A549 (cell line): ENCODE measurements around the gene DUOX2. TPM values are rescaled to one million over a fixed set of nuclear protein-coding genes. Genes with fewer than 3 reads are reported as not detected.

ENCODE experiments used
- ATAC-seq, 2 experiments: fragments of 200-7000 bp in 1 of 2; fragments of >200 bp in 1 of 2; cut with Nextera tagmentation in 1 of 2; cut with Tn5 transposase in 1 of 2; 3 replicates each; pipeline versions ENCODE4 v1.8.0 to v1.9.1; 2018 to 2020; ENCODE audit warnings: mild to moderate bottlenecking in 1 of 2, moderate library complexity in 1 of 2
- CTCF ChIA-PET: fragments of 300-600 bp; sonication (Branson Sonifier 250); formaldehyde crosslinking; extraction: SDS; loops from one replicate; lab custom pipeline; 2021; ENCODE audit warnings: antibody characterized with exemption, inconsistent platforms; lab: Yijun Ruan, JAX
- POLR2A ChIA-PET: fragments of 350-600 bp; formaldehyde crosslinking; extraction: SDS; loops from one replicate; lab custom pipeline; 2021; ENCODE audit warnings: antibody characterized with exemption, inconsistent platforms; lab: Yijun Ruan, JAX
- DNase-seq, 2 experiments: peaks; one replicate each; pipeline versions ENCODE4 v3.0.0 to v3.0.0-alpha.2; 2011 to 2016; ENCODE audit warnings: low read depth in 1 of 2, low spot score in 1 of 2
- FAIRE-seq: peaks from 2 replicates; lab custom pipeline; 2011; peaks lifted over from hg19 to GRCh38; lab: Jason Lieb, UNC
- H3K27ac ChIP-seq, 2 experiments: fragments of >200 bp; sonication (Bioruptor Twin); formaldehyde crosslinking; 3 replicates each; pipeline ENCODE4 v1.5.1; 2016 to 2017
- H3K4me1 ChIP-seq: fragments of >200 bp; sonication (Bioruptor Twin); formaldehyde crosslinking; 3 replicates; pipeline ENCODE4 v1.6.1; 2016
- H3K4me2 ChIP-seq: fragments of >200 bp; sonication (Bioruptor Twin); formaldehyde crosslinking; 3 replicates; pipeline ENCODE4 v1.6.1; 2016
- H3K4me3 ChIP-seq: fragments of >200 bp; sonication (Bioruptor Twin); formaldehyde crosslinking; 3 replicates; pipeline ENCODE4 v1.5.1; 2016
- H3K9me3 ChIP-seq: fragments of >200 bp; sonication (Bioruptor Twin); formaldehyde crosslinking; 3 replicates; pipeline ENCODE4 v1.6.1; 2016
- ATOH8 ChIP-seq: fragments of 250-450 bp; sonication (Bioruptor Pico); IDR thresholded peaks from 2 replicates; pipeline ENCODE4 v1.5.0; 2020; ENCODE audit warnings: low read depth, mild to moderate bottlenecking, moderate library complexity
- BHLHE40 ChIP-seq: IDR thresholded peaks from 2 replicates; pipeline ENCODE4 v1.6.1; 2012; ENCODE audit warnings: low read depth, low read length, inconsistent platforms
- CBX8 ChIP-seq: fragments of 200-600 bp; sonication (generic); IDR thresholded peaks from 2 replicates; pipeline ENCODE4 v1.6.1; 2016
- CTCF ChIP-seq: fragments of >200 bp; sonication (Bioruptor Twin); formaldehyde crosslinking; IDR thresholded peaks from 3 replicates; pipeline ENCODE4 v1.5.1; 2016
- E2F6 ChIP-seq: IDR thresholded peaks from 2 replicates; pipeline ENCODE4 v1.6.1; 2012; ENCODE audit warnings: low read depth, borderline replicate concordance
- ELK1 ChIP-seq: fragments of 150-350 bp; IDR thresholded peaks from 2 replicates; pipeline ENCODE4 v1.6.1; 2014; ENCODE audit warnings: low read depth, mild to moderate bottlenecking, low read length
- ESRRA ChIP-seq: fragments of 150-350 bp; IDR thresholded peaks from 2 replicates; pipeline ENCODE4 v1.6.1; 2014; ENCODE audit warnings: mild to moderate bottlenecking, low read length, borderline replicate concordance
- FOSL2 ChIP-seq, 2 experiments: fragments of 450-650 bp in 1 of 2; fragments of >200 bp in 1 of 2; sonication (Bioruptor Twin) in 1 of 2; formaldehyde crosslinking; IDR thresholded peaks; 2 replicates each; pipeline versions ENCODE4 v1.5.0 to v1.6.1; 2016 to 2020; ENCODE audit warnings: mild to moderate bottlenecking in 1 of 2, moderate library complexity in 1 of 2
- HES2 ChIP-seq: fragments of >200 bp; sonication (Bioruptor Twin); formaldehyde crosslinking; IDR thresholded peaks from 2 replicates; pipeline ENCODE4 v1.6.1; 2016
- HOXA7 ChIP-seq: fragments of 250-450 bp; sonication (Bioruptor Pico); IDR thresholded peaks from 2 replicates; pipeline ENCODE4 v1.5.0; 2020; ENCODE audit warnings: mild to moderate bottlenecking, moderate library complexity
- HOXB5 ChIP-seq: fragments of 250-450 bp; sonication (Bioruptor Pico); IDR thresholded peaks from 2 replicates; pipeline ENCODE4 v1.5.0; 2020; ENCODE audit warnings: mild to moderate bottlenecking, moderate library complexity
- JUN ChIP-seq, 2 experiments: fragments of >200 bp; sonication (Bioruptor Twin); formaldehyde crosslinking; IDR thresholded peaks; 2 replicates in 1 of 2; 3 replicates in 1 of 2; pipeline ENCODE4 v1.6.1; 2016 to 2017
- NR3C1 ChIP-seq: fragments of >200 bp; sonication (Bioruptor Twin); formaldehyde crosslinking; IDR thresholded peaks from 3 replicates; pipeline ENCODE4 v1.6.1; 2017
- PBX3 ChIP-seq: IDR thresholded peaks from 2 replicates; pipeline ENCODE4 v1.6.1; 2012
- POLR2A ChIP-seq: IDR thresholded peaks from 2 replicates; pipeline ENCODE4 v1.6.1; 2012; ENCODE audit warnings: mild to moderate bottlenecking, low read length
- POLR2AphosphoS2 ChIP-seq: conservative IDR thresholded peaks from 2 replicates; pipeline ENCODE4 v1.6.1; 2012; ENCODE audit warnings: low read length, improper control_type of control experiment, inconsistent platforms
- RNF2 ChIP-seq: fragments of 200-600 bp; sonication (generic); IDR thresholded peaks from 2 replicates; pipeline ENCODE4 v1.6.1; 2016; ENCODE audit warnings: low read depth, mild to moderate bottlenecking, antibody characterized with exemption, moderate library complexity, borderline replicate concordance
- SREBF2 ChIP-seq: fragments of 450-650 bp; IDR thresholded peaks from 2 replicates; pipeline ENCODE4 v1.6.1; 2014; ENCODE audit warnings: mild to moderate bottlenecking, moderate library complexity
- whole genome bisulfite sequencing: methylation state at CpG from one replicate; pipeline ENCODE4 v1.1.6; 2017; ENCODE audit errors: missing lambda C conversion rate; 5-methylcytosine and 5-hydroxymethylcytosine counted together
- polyA plus RNA-seq, 4 experiments: library from polyadenylated mRNA; depleted of rRNA in 3 of 4; stranded (reverse); fragments of >200 nt; fragmentation: RNase III in 1 of 4; extraction: RNeasy Plus Mini Kit Qiagen cat#74134 plus additional on column Dnase treatment in 1 of 4; gene quantifications; 2 replicates in 3 of 4; 3 replicates in 1 of 4; pipeline ENCODE4 v1.2.3, GENCODE V29; 2011 to 2017

Gene DUOX2
- polyA plus RNA-seq, 2 of the 4 experiments (the other 2 are of a cell fraction) = 0.05 to 0.06 TPM

GRCh38 chr15:45143056-45143455, 29.1 kb upstream of the DUOX2 start:
- 60% methylated on average over 2 of the region's 7 CpGs for WGBS
- DNase-seq (no peak), FAIRE-seq (no peak), ATAC-seq (no peak)
- Histone ChIP-seq H3K27ac (no peak overlapping the region), H3K4me1 (no peaks in the 10 kb centered on the region), H3K9me3 (no peaks in the 10 kb centered on the region), H3K4me2 (no peak overlapping the region), H3K4me3 (no peak overlapping the region)
- POLR2A ChIA-PET = interaction anchor here (0.5 kb wide), 1 partner anchor 12 kb away, joined by 3 read pairs; no protein-coding TSS in a partner anchor
- TF ChIP-seq ATOH8 (CRISPR knock-in tag) = no peak
- no peak for TF ChIP-seq POLR2A
- CTCF ChIA-PET = interaction anchor here (1.3 kb wide), 1 partner anchor 25 kb away, joined by 3 read pairs; no protein-coding TSS in a partner anchor

GRCh38 chr15:45141386-45141785, 27.4 kb upstream of the DUOX2 start:
- H3K4me2 ChIP-seq = no peak overlapping the region
- H3K4me1 ChIP-seq = no peaks in the 10 kb centered on the region
- no peak overlapping the region for H3K4me3 ChIP-seq
- WGBS = 54% methylated on average over 3 of the region's 5 CpGs
- no peak overlapping the region for H3K27ac ChIP-seq
- no peak for FAIRE-seq
- H3K9me3 ChIP-seq = no peaks in the 10 kb centered on the region
- no peak for ATAC-seq
- POLR2A ChIA-PET = no interaction called here
- DNase-seq = no peak
- CTCF ChIA-PET = interaction anchor here (1.1 to 2.4 kb wide), 2 partner anchors 14 to 21 kb away, joined by 5 to 6 read pairs; no protein-coding TSS in a partner anchor
- TF ChIP-seq ELK1 = no peak
- TF ChIP-seq SREBF2 = no peak
- no peak for TF ChIP-seq HES2
- TF ChIP-seq NR3C1 = no peak
- no peak for TF ChIP-seq FOSL2 (IDR thresholded peaks at IDR 0.05)
- TF ChIP-seq FOSL2 (CRISPR knock-in tag; IDR thresholded peaks at IDR 0.05) = no peak
- no peak for TF ChIP-seq CBX8
- no peak for TF ChIP-seq RNF2
- TF ChIP-seq BHLHE40 = no peak
- TF ChIP-seq HOXB5 = no peak

- POLR2A ChIA-PET = no interaction called here
Observed at GRCh38 chr15:45140557-45141250, 26.7 kb upstream of the DUOX2 start.

More at GRCh38 chr15:45140557-45141250, 26.7 kb upstream of the DUOX2 start:
- no peak for FAIRE-seq
- no peaks in the 10 kb centered on the region for H3K4me1 ChIP-seq
- no peaks in the 10 kb centered on the region for H3K9me3 ChIP-seq
- CTCF ChIA-PET = interaction anchor here (1.0 to 2.4 kb wide), 3 partner anchors 15 to 23 kb away, joined by 3 to 6 read pairs (median 5); no protein-coding TSS in a partner anchor
- no peak overlapping the region for H3K27ac ChIP-seq
- no peak overlapping the region for H3K4me3 ChIP-seq
- DNase-seq = no peak
- WGBS = 82% methylated on average over 4 of the region's 10 CpGs
- ATAC-seq = no peak
- TF ChIP-seq CTCF = no peak
- no peak for TF ChIP-seq JUN (IDR thresholded peaks at IDR 0.05)
- no peak for TF ChIP-seq HOXA7 (CRISPR knock-in tag)
- TF ChIP-seq POLR2A = no peak
- TF ChIP-seq POLR2AphosphoS2 = no peak
- no peak for TF ChIP-seq ESRRA
- no peak for TF ChIP-seq PBX3
- no peak for TF ChIP-seq E2F6
- no peak overlapping the region for H3K4me2 ChIP-seq
